ENCODE measurements around the gene TUNAR. TPM values are rescaled to one million over a fixed set of nuclear protein-coding genes. Genes with fewer than 3 reads are reported as not detected.

The TUNAR gene
- total and polyA plus RNA-seq, 9 of the 15 experiments (the other 6 are each of a cell fraction or from before 2014, with no cell fraction given) = not detected

GRCh38 chr14:95951359-95951758, 74.7 kb downstream of the TUNAR start (continued):
- TF ChIP-seq MAZ (CRISPR knock-in tag; conservative IDR thresholded peaks at IDR 0.05 in 1 of 2, IDR thresholded peaks at IDR 0.05 in 1 of 2) (no peak), ZFP91 (CRISPR knock-in tag; IDR thresholded peaks at IDR 0.05) (no peak), CCNT2 (IDR thresholded peaks at IDR 0.05; ENCODE audit: borderline replicate concordance, extremely low read depth, insufficient read length, low read depth, low read length) (no peak), YY1 (IDR thresholded peaks at IDR 0.05; ENCODE audit: borderline replicate concordance in 1 of 3, control insufficient read depth in 1 of 3, extremely low read depth in 1 of 3, insufficient read depth in 3 of 3, insufficient read length in 1 of 3, insufficient replicate concordance in 2 of 3, low read depth in 1 of 3, low read length in 2 of 3) (no peak), TSC22D4 (tag; IDR thresholded peaks at IDR 0.05) (no peak)

- DNase-seq (ENCODE audit: extremely low read depth in 1 of 4, low spot score in 3 of 4) (peak in 1 of 4 experiments; percentile 7), ATAC-seq (no peak), FAIRE-seq (no peak)
- TF ChIP-seq NCOA1 (IDR thresholded peaks at IDR 0.05; ENCODE audit: low read depth) (0 out of 2 replicates have a peak, but pooled peaks have one; percentile 20), EHMT2 (IDR thresholded peaks at IDR 0.05) (peak; percentile 76), REST (IDR thresholded peaks at IDR 0.05; ENCODE audit: borderline replicate concordance) (peak; percentile 92), REST (CRISPR knock-in tag; IDR thresholded peaks at IDR 0.05; ENCODE audit: low read depth) (peak; percentile 67; the same call in 1 of the 2 replicates), GTF2A2 (tag; IDR thresholded peaks at IDR 0.05) (no peak)
- Histone ChIP-seq H4K20me1 (replicated peaks; ENCODE audit: control insufficient read depth, insufficient read depth, low read length) (no peaks in the 10 kb centered on the region), H3K9me1 (ENCODE audit: control insufficient read depth, insufficient read depth, low read length) (no peaks in the 10 kb centered on the region), H3K4me1 (replicated peaks in 1 of 2; ENCODE audit: control insufficient read depth in 2 of 2, insufficient read depth in 2 of 2, low read length in 2 of 2) (no peaks in the 10 kb centered on the region), H3K36me3 (ENCODE audit: control insufficient read depth, insufficient read depth, low read length) (no peaks in the 10 kb centered on the region), H3K9me3 (replicated peaks; ENCODE audit: control insufficient read depth, insufficient read depth, low read depth, low read length) (no peaks in the 10 kb centered on the region), H3K79me2 (ENCODE audit: control insufficient read depth, insufficient read depth, low read length) (no peaks in the 10 kb centered on the region), H3K4me2 (ENCODE audit: insufficient read depth, low read length) (no peak overlapping the region), H3K27me3 (ENCODE audit: control insufficient read depth in 2 of 2, insufficient read depth in 2 of 2, low read length in 2 of 2) (no peaks in the 10 kb centered on the region), H2AFZ (ENCODE audit: low read depth, low read length) (no peak overlapping the region), H3K9ac (ENCODE audit: insufficient read depth in 1 of 2, low read depth in 2 of 2, low read length in 2 of 2) (no peak overlapping the region), H3K27ac (ENCODE audit: extremely low read depth, low read depth, low read length) (no peak overlapping the region), H3K4me3 (no peak overlapping the region)
- in situ Hi-C loops (cut with MboI) = no loop called here
- CTCF ChIA-PET (ENCODE audit: low intra/inter-chr PET ratio) = no interaction called here
- intact Hi-C loops (cut with micrococcal nuclease) = no loop called here
- POLR2A ChIA-PET = no interaction called here
- WGBS (ENCODE audit: insufficient coverage, low coverage, missing lambda C conversion rate) = 0% methylated on average over 6 of the region's 8 CpGs
- BruUV-seq (replicated peaks) = no TSS peak
Measured at GRCh38 chr14:95953111-95953724, 76.6 kb downstream of the TUNAR start.
